Caco-2 (cell line): Measurements from ENCODE around the gene BPIFA1. TPM values are rescaled to one million over a fixed set of nuclear protein-coding genes. Genes with fewer than 3 reads are reported as not detected.

Source experiments
- BruUV-seq: library from RNA; stranded (reverse); fragments of 400-500 nt; replicated peaks from 2 replicates; lab custom pipeline; 2021; lab: Mats Ljungman, UMichigan
- CTCF ChIA-PET: fragments of 300-600 bp; sonication (Branson Sonifier 250); formaldehyde crosslinking; loops from one replicate; lab custom pipeline; 2022; ENCODE audit warnings: antibody characterized with exemption; lab: Charles Lee
- POLR2A ChIA-PET: fragments of 300-600 bp; sonication (Branson Sonifier 250); formaldehyde crosslinking; loops from one replicate; lab custom pipeline; 2022; ENCODE audit warnings: antibody characterized with exemption; lab: Charles Lee
- DNase-seq, 2 experiments: peaks; one replicate each; pipeline versions ENCODE4 v3.0.0 to v3.0.0-alpha.2; 2020 to 2022
- H3K27me3 ChIP-seq: replicated peaks from 2 replicates; pipeline ENCODE4 v1.6.0; 2011; ENCODE audit warnings: low read length; ENCODE audit not compliant: control insufficient read depth, insufficient read depth
- H3K36me3 ChIP-seq: 2 replicates; pipeline ENCODE4 v1.5.1; 2011; ENCODE audit warnings: low read length; ENCODE audit not compliant: control insufficient read depth, insufficient read depth
- H3K4me1 ChIP-seq: fragments of 250-450 bp; sonication (Bioruptor Pico); 2 replicates; pipeline ENCODE4 v1.5.1; 2020; ENCODE audit warnings: mild to moderate bottlenecking
- H3K4me3 ChIP-seq: 2 replicates; pipeline ENCODE4 v1.5.1; 2011; ENCODE audit warnings: low read depth, mild to moderate bottlenecking, control low read depth, low read length
- H3K9me3 ChIP-seq: fragments of 250-450 bp; sonication (Bioruptor Pico); 2 replicates; pipeline ENCODE4 v1.5.1; 2020; ENCODE audit warnings: mild to moderate bottlenecking, moderate library complexity
- H3K27ac Mint-ChIP-seq: one replicate; pipeline ENCODE4 v1.8.0; 2022; ENCODE audit warnings: mixed read lengths; ENCODE audit not compliant: unreplicated experiment
- H3K27me3 Mint-ChIP-seq: one replicate; pipeline ENCODE4 v1.8.0; 2022; ENCODE audit warnings: mixed read lengths; ENCODE audit not compliant: insufficient read depth, unreplicated experiment
- H3K36me3 Mint-ChIP-seq: one replicate; pipeline ENCODE4 v1.8.0; 2022; ENCODE audit warnings: mild to moderate bottlenecking, mixed read lengths; ENCODE audit not compliant: insufficient read depth, unreplicated experiment
- H3K4me1 Mint-ChIP-seq: one replicate; pipeline ENCODE4 v1.8.0; 2022; ENCODE audit warnings: low read depth, mixed read lengths; ENCODE audit not compliant: unreplicated experiment
- H3K4me3 Mint-ChIP-seq: one replicate; pipeline ENCODE4 v1.8.0; 2022; ENCODE audit warnings: mild to moderate bottlenecking, moderate library complexity, mixed read lengths; ENCODE audit not compliant: unreplicated experiment
- H3K9me3 Mint-ChIP-seq: one replicate; pipeline ENCODE4 v1.8.0; 2022; ENCODE audit warnings: mixed read lengths; ENCODE audit not compliant: unreplicated experiment
- intact Hi-C: fragments of 100-400 bp; cut with micrococcal nuclease; formaldehyde crosslinking; loops from one replicate; pipeline ENCODE4 v1.10.0; 2022; ENCODE audit not compliant: unreplicated experiment
- total RNA-seq: library from RNA; stranded (reverse); gene quantifications from 2 replicates; pipeline ENCODE4 v1.2.3, GENCODE V29; 2022
- TF ChIP-seq, protein P1 (sequence below), 2 experiments: fragments of 200-600 bp in 1 of 2; IDR thresholded peaks; 1 replicate in 1 of 2; 2 replicates in 1 of 2; pipeline versions ENCODE4 v1.5.1 to v1.8.0; 2011 to 2022; ENCODE audit warnings: antibody characterized with exemption in 1 of 2, control low read depth in 1 of 2, inconsistent platforms in 1 of 2, low read depth in 1 of 2, low read length in 1 of 2, mild to moderate bottlenecking in 1 of 2, moderate library complexity in 1 of 2; ENCODE audit not compliant: insufficient read depth in 1 of 2, severe bottlenecking in 1 of 2, unreplicated experiment in 1 of 2

Gene BPIFA1
- total RNA-seq, 1 experiment from 2014 or later: not detected

DNA sequence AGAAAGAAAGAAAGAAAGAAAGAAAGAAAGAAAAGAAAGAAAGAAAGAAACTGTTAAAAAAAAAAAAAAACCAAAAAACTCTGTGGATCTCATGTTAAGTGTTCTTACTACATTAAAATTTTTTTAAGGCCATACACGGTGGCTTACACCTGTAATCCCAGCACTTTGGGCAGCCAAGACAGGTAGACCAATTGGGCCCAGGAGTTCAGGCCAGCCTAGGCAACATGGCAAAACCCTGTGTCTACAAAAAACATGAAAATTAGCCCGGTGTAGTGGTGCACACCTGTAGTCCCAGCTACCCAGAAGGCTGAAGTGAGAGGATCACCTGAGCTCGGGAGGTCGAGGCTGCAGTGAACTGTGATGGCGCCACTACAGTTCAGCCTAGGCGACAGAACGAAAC lies 4.6 kb upstream of the BPIFA1 start:
- Mint-ChIP-seq H3K27me3 (peaks cover 24% of the 10 kb centered on the region), H3K36me3 (no peaks in the 10 kb centered on the region), H3K27ac (no peak overlapping the region), H3K9me3 (no peaks in the 10 kb centered on the region), H3K4me3 (no peak overlapping the region), H3K4me1 (no peaks in the 10 kb centered on the region)
- intact Hi-C loops: no loop called here
- Histone ChIP-seq H3K4me3 (no peak overlapping the region), H3K4me1 (no peaks in the 10 kb centered on the region), H3K36me3 (no peaks in the 10 kb centered on the region), H3K9me3 (no peaks in the 10 kb centered on the region), H3K27me3 (peaks cover 6% of the 10 kb centered on the region)
- CTCF ChIA-PET: interaction anchor here (0.9 kb wide), 1 partner anchor 9 kb away, joined by 3 read pairs; no protein-coding TSS in a partner anchor
- POLR2A ChIA-PET: no interaction called here
- BruUV-seq: no TSS peak
- peak in 1 of 2 experiments; percentile 25 for DNase-seq
- TF ChIP-seq, protein P1, sequence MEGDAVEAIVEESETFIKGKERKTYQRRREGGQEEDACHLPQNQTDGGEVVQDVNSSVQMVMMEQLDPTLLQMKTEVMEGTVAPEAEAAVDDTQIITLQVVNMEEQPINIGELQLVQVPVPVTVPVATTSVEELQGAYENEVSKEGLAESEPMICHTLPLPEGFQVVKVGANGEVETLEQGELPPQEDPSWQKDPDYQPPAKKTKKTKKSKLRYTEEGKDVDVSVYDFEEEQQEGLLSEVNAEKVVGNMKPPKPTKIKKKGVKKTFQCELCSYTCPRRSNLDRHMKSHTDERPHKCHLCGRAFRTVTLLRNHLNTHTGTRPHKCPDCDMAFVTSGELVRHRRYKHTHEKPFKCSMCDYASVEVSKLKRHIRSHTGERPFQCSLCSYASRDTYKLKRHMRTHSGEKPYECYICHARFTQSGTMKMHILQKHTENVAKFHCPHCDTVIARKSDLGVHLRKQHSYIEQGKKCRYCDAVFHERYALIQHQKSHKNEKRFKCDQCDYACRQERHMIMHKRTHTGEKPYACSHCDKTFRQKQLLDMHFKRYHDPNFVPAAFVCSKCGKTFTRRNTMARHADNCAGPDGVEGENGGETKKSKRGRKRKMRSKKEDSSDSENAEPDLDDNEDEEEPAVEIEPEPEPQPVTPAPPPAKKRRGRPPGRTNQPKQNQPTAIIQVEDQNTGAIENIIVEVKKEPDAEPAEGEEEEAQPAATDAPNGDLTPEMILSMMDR (IDR thresholded peaks at IDR 0.05; ENCODE audit: insufficient read depth in 1 of 2, low read depth in 1 of 2, low read length in 1 of 2, severe bottlenecking in 1 of 2, unreplicated experiment in 1 of 2): no peak

DNA sequence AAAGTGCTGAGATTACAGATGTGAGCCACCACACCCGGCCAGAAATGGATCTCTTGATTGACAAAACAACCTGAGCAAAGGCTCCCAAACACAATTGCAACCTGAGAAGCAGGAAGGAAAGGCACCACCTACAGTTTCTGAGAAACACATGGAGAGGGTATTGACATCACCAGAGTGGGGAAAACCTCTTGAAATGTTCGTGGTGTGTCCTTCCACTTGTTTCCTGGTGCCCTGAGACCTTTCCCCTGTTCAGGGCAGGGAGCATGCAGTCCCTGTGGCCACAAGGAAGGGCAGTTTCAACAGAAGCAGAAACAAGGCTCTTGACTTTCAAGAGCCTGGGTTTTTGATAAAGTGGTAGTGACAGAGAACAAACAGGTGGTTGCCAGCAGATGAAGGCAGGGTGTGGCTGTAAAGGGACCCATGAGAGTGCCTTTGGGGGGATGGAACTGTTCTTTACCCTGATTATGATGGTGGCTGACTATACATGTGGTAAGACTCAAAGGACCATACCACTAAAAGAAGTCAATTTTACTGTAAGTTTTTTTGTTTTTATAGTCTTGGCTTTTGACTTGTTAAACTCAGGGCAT lies 3.2 kb upstream of the BPIFA1 start:
- no peaks in the 10 kb centered on the region for H3K4me1 ChIP-seq
- H3K27ac Mint-ChIP-seq: no peak overlapping the region
- H3K4me3 ChIP-seq: no peak overlapping the region
- peaks cover 30% of the 10 kb centered on the region for H3K27me3 Mint-ChIP-seq
- H3K36me3 ChIP-seq: no peaks in the 10 kb centered on the region
- H3K4me1 Mint-ChIP-seq: no peaks in the 10 kb centered on the region
- H3K4me3 Mint-ChIP-seq: no peak overlapping the region
- no TSS peak for BruUV-seq
- POLR2A ChIA-PET: no interaction called here
- H3K9me3 ChIP-seq: no peaks in the 10 kb centered on the region
- CTCF ChIA-PET: interaction anchor here (0.7 kb wide), 1 partner anchor 78 kb away, joined by 8 read pairs; no protein-coding TSS in a partner anchor
- H3K9me3 Mint-ChIP-seq: no peaks in the 10 kb centered on the region
- H3K27me3 ChIP-seq: peaks cover 8% of the 10 kb centered on the region
- H3K36me3 Mint-ChIP-seq: no peaks in the 10 kb centered on the region
- TF ChIP-seq, protein P1 (IDR thresholded peaks at IDR 0.05; ENCODE audit: insufficient read depth in 1 of 2, low read depth in 1 of 2, low read length in 1 of 2, severe bottlenecking in 1 of 2, unreplicated experiment in 1 of 2): no peak
- intact Hi-C loops: no loop called here
- DNase-seq: peak in 1 of 2 experiments; percentile 26

DNA sequence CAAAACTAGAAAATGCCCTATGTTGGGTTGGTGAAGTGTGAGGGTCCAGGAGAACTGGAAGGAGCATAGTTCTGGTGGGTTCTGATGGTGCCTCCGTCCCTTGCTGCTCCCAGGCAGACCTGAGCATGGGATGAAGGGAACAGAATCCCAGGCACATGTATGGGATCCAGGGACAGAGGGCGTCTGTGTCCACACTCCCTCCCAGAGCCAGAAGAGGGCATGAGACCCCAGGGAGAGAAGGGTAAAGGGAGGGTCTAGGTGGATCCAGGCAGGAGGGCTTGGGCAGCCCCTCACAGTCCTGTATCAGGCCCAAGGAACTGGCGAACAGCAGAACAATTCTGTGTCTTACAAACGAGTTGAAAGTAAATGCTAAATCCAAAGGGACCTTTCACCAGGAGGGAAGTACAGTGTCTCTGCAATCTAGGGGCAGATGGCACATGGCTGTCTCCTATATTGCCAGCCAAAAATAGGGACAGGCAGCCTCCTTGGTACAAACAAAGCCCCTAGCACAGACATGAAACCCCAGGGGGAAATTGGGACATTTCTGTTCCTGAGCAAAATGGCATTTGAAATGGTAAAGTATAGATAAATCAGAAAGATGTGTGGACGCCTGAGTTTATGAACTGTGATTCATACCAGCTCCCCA lies 2.5 kb upstream of the BPIFA1 start:
- no peaks in the 10 kb centered on the region for H3K4me1 Mint-ChIP-seq
- H3K4me3 ChIP-seq: no peak overlapping the region
- no peak overlapping the region for H3K27ac Mint-ChIP-seq
- no peaks in the 10 kb centered on the region for H3K36me3 ChIP-seq
- no TSS peak for BruUV-seq
- DNase-seq: peak; percentile 30 to 47
- no peaks in the 10 kb centered on the region for H3K9me3 ChIP-seq
- POLR2A ChIA-PET: no interaction called here
- H3K27me3 ChIP-seq: peaks cover 8% of the 10 kb centered on the region
- no peaks in the 10 kb centered on the region for H3K4me1 ChIP-seq
- CTCF ChIA-PET: no interaction called here
- H3K4me3 Mint-ChIP-seq: no peak overlapping the region
- peaks cover 31% of the 10 kb centered on the region for H3K27me3 Mint-ChIP-seq
- no peaks in the 10 kb centered on the region for H3K9me3 Mint-ChIP-seq
- intact Hi-C loops: no loop called here
- TF ChIP-seq, protein P1 (IDR thresholded peaks at IDR 0.05; ENCODE audit: insufficient read depth in 1 of 2, low read depth in 1 of 2, low read length in 1 of 2, severe bottlenecking in 1 of 2, unreplicated experiment in 1 of 2): peak in 1 of 2 experiments; percentile 64
- no peaks in the 10 kb centered on the region for H3K36me3 Mint-ChIP-seq
